NCI-H1417 treated with DMSO at 0.1 percent for 48 hours (cell line): ENCODE results near the gene ENDOU.

Experiments used
- DNase-seq: peaks from one replicate; lab custom pipeline; 2025; lab: John Stamatoyannopoulos, UW

The ENDOU gene

GRCh38 chr12:47757364-47757839 is 32.1 kb upstream of the ENDOU start:
- no peak for DNase-seq

GRCh38 chr12:47755655-47756562 is 30.6 kb upstream of the ENDOU start:
- no peak for DNase-seq

- DNase-seq, result no peak
Measured at GRCh38 chr12:47754881-47755280, 29.6 kb upstream of the ENDOU start.

GRCh38 chr12:47754126-47754525 is 28.8 kb upstream of the ENDOU start:
- DNase-seq, result no peak

GRCh38 chr12:47753021-47754001 is 28.0 kb upstream of the ENDOU start:
- no peak for DNase-seq

- no peak for DNase-seq
Measured at GRCh38 chr12:47752552-47752951, 27.3 kb upstream of the ENDOU start.

- no peak for DNase-seq
Measured at GRCh38 chr12:47752121-47752520, 26.8 kb upstream of the ENDOU start.

- no peak for DNase-seq
Measured at GRCh38 chr12:47751561-47751960, 26.3 kb upstream of the ENDOU start.

- DNase-seq, result no peak
Measured at GRCh38 chr12:47750916-47751470, 25.7 kb upstream of the ENDOU start.

- no peak for DNase-seq
Measured at GRCh38 chr12:47750229-47750798, 25.0 kb upstream of the ENDOU start.

GRCh38 chr12:47748899-47749298 is 23.6 kb upstream of the ENDOU start:
- DNase-seq, result no peak

GRCh38 chr12:47748507-47748828 is 23.2 kb upstream of the ENDOU start:
- no peak for DNase-seq

- DNase-seq, result no peak
Measured at GRCh38 chr12:47747596-47748506, 22.6 kb upstream of the ENDOU start.

- no peak for DNase-seq
Measured at GRCh38 chr12:47747126-47747525, 21.8 kb upstream of the ENDOU start.

GRCh38 chr12:47746523-47746922 is 21.2 kb upstream of the ENDOU start:
- DNase-seq, result no peak

- DNase-seq, result no peak
Measured at GRCh38 chr12:47746073-47746472, 20.8 kb upstream of the ENDOU start.

- DNase-seq, result no peak
Measured at GRCh38 chr12:47745485-47746041, 20.3 kb upstream of the ENDOU start.

- DNase-seq, result no peak
Measured at GRCh38 chr12:47744778-47745436, 19.6 kb upstream of the ENDOU start.

GRCh38 chr12:47744005-47744651 is 18.8 kb upstream of the ENDOU start:
- peak; percentile 43 for DNase-seq
